NCI-H345 (cell line): ENCODE data around the gene CSK.

ENCODE experiments used
- DNase-seq: peaks from one replicate; lab custom pipeline; 2025; lab: John Stamatoyannopoulos, UW

CSK gene

GRCh38 chr15:74801311-74801997 lies 19.6 kb downstream of the CSK start:
- no peak for DNase-seq

- DNase-seq = no peak
These were observed 20.4 kb downstream of the CSK start for GRCh38 chr15:74802290-74802689.

- DNase-seq = no peak
These were observed 21.1 kb downstream of the CSK start for GRCh38 chr15:74802862-74803447.

- no peak for DNase-seq
These were observed 23.1 kb downstream of the CSK start for GRCh38 chr15:74804935-74805334.

- DNase-seq = no peak
These were observed 25.4 kb downstream of the CSK start for GRCh38 chr15:74807282-74807681.

GRCh38 chr15:74808078-74808839 lies 26.4 kb downstream of the CSK start:
- no peak for DNase-seq

GRCh38 chr15:74808840-74809229 lies 27.0 kb downstream of the CSK start:
- DNase-seq = no peak

GRCh38 chr15:74809242-74809641 lies 27.4 kb downstream of the CSK start:
- no peak for DNase-seq

- DNase-seq = no peak
These were observed 28.1 kb downstream of the CSK start for GRCh38 chr15:74809956-74810355.

- DNase-seq = no peak
These were observed 30.7 kb downstream of the CSK start, which contains the start of gene LMAN1L for GRCh38 chr15:74812533-74812932. Gene LMAN1L, plus strand, starts transcription at chr15:74812835. Its CDS starts 20 bp downstream, at chr15:74812855.

GRCh38 chr15:74815121-74815934 lies 33.4 kb downstream of the CSK start:
- DNase-seq = no peak

- no peak for DNase-seq
These were observed 34.1 kb downstream of the CSK start for GRCh38 chr15:74815961-74816360.

GRCh38 chr15:74816624-74817369 lies 34.9 kb downstream of the CSK start:
- DNase-seq = no peak

GRCh38 chr15:74817370-74817737 lies 35.5 kb downstream of the CSK start:
- DNase-seq = no peak

GRCh38 chr15:74820056-74820455 lies 38.2 kb downstream of the CSK start:
- DNase-seq = no peak

GRCh38 chr15:74821091-74821789 lies 39.4 kb downstream of the CSK start:
- DNase-seq = peak; percentile 23

GRCh38 chr15:74821790-74822158 lies 39.9 kb downstream of the CSK start:
- DNase-seq = no peak

GRCh38 chr15:74822233-74822632 lies 40.4 kb downstream of the CSK start:
- DNase-seq = no peak

GRCh38 chr15:74823324-74823723 lies 41.4 kb downstream of the CSK start:
- DNase-seq = no peak

- no peak for DNase-seq
These were observed 43.1 kb downstream of the CSK start for GRCh38 chr15:74824976-74825375.

GRCh38 chr15:74825866-74826265 lies 44.0 kb downstream of the CSK start:
- no peak for DNase-seq
